ENCODE measurements around the gene ESRRA.

The ESRRA gene

GRCh38 chr11:64294774-64295173 lies 10.6 kb upstream of the ESRRA start:
- H3K27me3 ChIP-seq (replicated peaks in 2 of 5; ENCODE audit: control insufficient read depth in 4 of 5, insufficient read depth in 5 of 5, low read length in 4 of 5) = peaks cover 14 to 99% (median 61%) of the 10 kb centered on the region in 5 experiments
- no peak overlapping the region for H3K4me3 ChIP-seq (ENCODE audit: control insufficient read depth in 1 of 7, extremely low read depth in 1 of 7, insufficient read depth in 4 of 7, low read depth in 2 of 7, low read length in 6 of 7)
- no peak for DNase-seq
- ChIA-PET CTCF (interaction anchor here (0.7 to 2.4 kb wide), 6 partner anchors 31 to 1735 kb away, joined by 3 to 6 read pairs (median 3); no protein-coding TSS in a partner anchor), POLR2A (interaction anchor here (0.7 kb wide), 1 partner anchor 90 kb away, joined by 4 read pairs; no protein-coding TSS in a partner anchor)
- no peaks in the 10 kb centered on the region for H3K36me3 ChIP-seq (ENCODE audit: control insufficient read depth in 4 of 4, insufficient read depth in 4 of 4, low read length in 3 of 4)
- H3K27ac ChIP-seq (ENCODE audit: insufficient read depth in 1 of 2, low read depth in 1 of 2, low read length in 2 of 2, poor library complexity in 1 of 2, severe bottlenecking in 2 of 2) = no peak overlapping the region
- 81% methylated on average over 3 of the region's 3 CpGs for WGBS (ENCODE audit: insufficient coverage)
- H3K9me3 ChIP-seq (ENCODE audit: control extremely low read depth in 1 of 5, control insufficient read depth in 4 of 5, insufficient read depth in 2 of 5, low read depth in 1 of 5, low read length in 4 of 5) = no peaks in the 10 kb centered on the region
- H3K4me1 ChIP-seq (ENCODE audit: control extremely low read depth in 1 of 4, control insufficient read depth in 4 of 4, insufficient read depth in 4 of 4, low read length in 3 of 4) = peaks cover 0 to 39% (median 28%) of the 10 kb centered on the region in 4 experiments

GRCh38 chr11:64295760-64296159 lies 9.6 kb upstream of the ESRRA start:
- POLR2A ChIA-PET = interaction anchor here (1.1 kb wide), 1 partner anchor 25 kb away, joined by 6 read pairs; no protein-coding TSS in a partner anchor
- CTCF ChIA-PET = interaction anchor here (0.7 to 2.4 kb wide), 6 partner anchors 32 to 1736 kb away, joined by 3 to 6 read pairs (median 3); no protein-coding TSS in a partner anchor

GRCh38 chr11:64296236-64296635 lies 9.1 kb upstream of the ESRRA start:
- POLR2A ChIA-PET = interaction anchor here (1.1 kb wide), 1 partner anchor 26 kb away, joined by 6 read pairs; no protein-coding TSS in a partner anchor
- Histone ChIP-seq H3K4me1 (ENCODE audit: control extremely low read depth in 1 of 4, control insufficient read depth in 4 of 4, insufficient read depth in 4 of 4, low read length in 3 of 4) (peaks cover 0 to 50% (median 40%) of the 10 kb centered on the region in 4 experiments), H3K27ac (ENCODE audit: insufficient read depth in 1 of 2, low read depth in 1 of 2, low read length in 2 of 2, poor library complexity in 1 of 2, severe bottlenecking in 2 of 2) (no peak overlapping the region), H3K9me3 (ENCODE audit: control extremely low read depth in 1 of 5, control insufficient read depth in 4 of 5, insufficient read depth in 2 of 5, low read depth in 1 of 5, low read length in 4 of 5) (no peaks in the 10 kb centered on the region), H3K36me3 (ENCODE audit: control insufficient read depth in 4 of 4, insufficient read depth in 4 of 4, low read length in 3 of 4) (no peaks in the 10 kb centered on the region), H3K27me3 (replicated peaks in 2 of 5; ENCODE audit: control insufficient read depth in 4 of 5, insufficient read depth in 5 of 5, low read length in 4 of 5) (peaks cover 14 to 95% (median 62%) of the 10 kb centered on the region in 5 experiments), H3K4me3 (ENCODE audit: control insufficient read depth in 1 of 7, extremely low read depth in 1 of 7, insufficient read depth in 4 of 7, low read depth in 2 of 7, low read length in 6 of 7) (no peak overlapping the region)
- WGBS (ENCODE audit: insufficient coverage) = 22% methylated on average over 1 of the region's 1 CpG
- no peak for DNase-seq
- CTCF ChIA-PET = interaction anchor here (1.1 to 2.9 kb wide), 4 partner anchors 12 to 90 kb away, joined by 3 to 10 read pairs (median 5); partner anchors contain the start of genes BAD, FERMT3, PRDX5 and TRMT112

More at GRCh38 chr11:64295760-64296159, 9.6 kb upstream of the ESRRA start:
- no peak overlapping the region for H3K27ac ChIP-seq (ENCODE audit: insufficient read depth in 1 of 2, low read depth in 1 of 2, low read length in 2 of 2, poor library complexity in 1 of 2, severe bottlenecking in 2 of 2)
- peaks cover 14 to 99% (median 64%) of the 10 kb centered on the region in 5 experiments for H3K27me3 ChIP-seq (replicated peaks in 2 of 5; ENCODE audit: control insufficient read depth in 4 of 5, insufficient read depth in 5 of 5, low read length in 4 of 5)
- 100% methylated on average over 2 of the region's 4 CpGs for WGBS (ENCODE audit: insufficient coverage)
- H3K36me3 ChIP-seq (ENCODE audit: control insufficient read depth in 4 of 4, insufficient read depth in 4 of 4, low read length in 3 of 4) = no peaks in the 10 kb centered on the region
- H3K4me1 ChIP-seq (ENCODE audit: control extremely low read depth in 1 of 4, control insufficient read depth in 4 of 4, insufficient read depth in 4 of 4, low read length in 3 of 4) = peaks cover 0 to 49% (median 38%) of the 10 kb centered on the region in 4 experiments
- no peaks in the 10 kb centered on the region for H3K9me3 ChIP-seq (ENCODE audit: control extremely low read depth in 1 of 5, control insufficient read depth in 4 of 5, insufficient read depth in 2 of 5, low read depth in 1 of 5, low read length in 4 of 5)
- DNase-seq = no peak
- H3K4me3 ChIP-seq (ENCODE audit: control insufficient read depth in 1 of 7, extremely low read depth in 1 of 7, insufficient read depth in 4 of 7, low read depth in 2 of 7, low read length in 6 of 7) = no peak overlapping the region

GRCh38 chr11:64296830-64297698 lies 8.3 kb upstream of the ESRRA start:
- DNase-seq = no peak
- H3K4me3 ChIP-seq (ENCODE audit: control insufficient read depth in 1 of 7, extremely low read depth in 1 of 7, insufficient read depth in 4 of 7, low read depth in 2 of 7, low read length in 6 of 7) = no peak overlapping the region
- POLR2A ChIA-PET = interaction anchor here (0.5 to 1.1 kb wide), 2 partner anchors 21 to 26 kb away, joined by 5 to 6 read pairs; no protein-coding TSS in a partner anchor
- CTCF ChIA-PET = interaction anchor here (0.8 to 2.9 kb wide), 7 partner anchors 13 to 91 kb away, joined by 3 to 10 read pairs (median 4); partner anchors contain the start of genes BAD, FERMT3, PRDX5 and TRMT112
- no peaks in the 10 kb centered on the region for H3K9me3 ChIP-seq (ENCODE audit: control extremely low read depth in 1 of 5, control insufficient read depth in 4 of 5, insufficient read depth in 2 of 5, low read depth in 1 of 5, low read length in 4 of 5)
- no peak overlapping the region for H3K27ac ChIP-seq (ENCODE audit: insufficient read depth in 1 of 2, low read depth in 1 of 2, low read length in 2 of 2, poor library complexity in 1 of 2, severe bottlenecking in 2 of 2)
- WGBS (ENCODE audit: insufficient coverage) = 5% methylated on average over 27 of the region's 34 CpGs
- peaks cover 0 to 41% (median 33%) of the 10 kb centered on the region in 4 experiments for H3K4me1 ChIP-seq (ENCODE audit: control extremely low read depth in 1 of 4, control insufficient read depth in 4 of 4, insufficient read depth in 4 of 4, low read length in 3 of 4)
- H3K27me3 ChIP-seq (replicated peaks in 2 of 5; ENCODE audit: control insufficient read depth in 4 of 5, insufficient read depth in 5 of 5, low read length in 4 of 5) = peaks cover 14 to 93% (median 65%) of the 10 kb centered on the region in 5 experiments
- no peaks in the 10 kb centered on the region for H3K36me3 ChIP-seq (ENCODE audit: control insufficient read depth in 4 of 4, insufficient read depth in 4 of 4, low read length in 3 of 4)

- no peaks in the 10 kb centered on the region for H3K9me3 ChIP-seq (ENCODE audit: control extremely low read depth in 1 of 5, control insufficient read depth in 4 of 5, insufficient read depth in 2 of 5, low read depth in 1 of 5, low read length in 4 of 5)
- DNase-seq = peak in 2 of 3 donors; percentile 41 to 43
- no peaks in the 10 kb centered on the region for H3K36me3 ChIP-seq (ENCODE audit: control insufficient read depth in 4 of 4, insufficient read depth in 4 of 4, low read length in 3 of 4)
- H3K4me3 ChIP-seq (ENCODE audit: control insufficient read depth in 1 of 7, extremely low read depth in 1 of 7, insufficient read depth in 4 of 7, low read depth in 2 of 7, low read length in 6 of 7) = no peak overlapping the region
- ChIA-PET POLR2A (no interaction called here), CTCF (interaction anchor here (1.1 to 2.9 kb wide), 5 partner anchors 13 to 92 kb away, joined by 3 to 10 read pairs (median 4); partner anchors contain the start of genes BAD and FERMT3)
- peaks cover 14 to 86% (median 62%) of the 10 kb centered on the region in 5 experiments for H3K27me3 ChIP-seq (replicated peaks in 2 of 5; ENCODE audit: control insufficient read depth in 4 of 5, insufficient read depth in 5 of 5, low read length in 4 of 5)
- WGBS (ENCODE audit: insufficient coverage) = 11% methylated on average over 17 of the region's 18 CpGs
- peaks cover 0 to 35% (median 28%) of the 10 kb centered on the region in 4 experiments for H3K4me1 ChIP-seq (ENCODE audit: control extremely low read depth in 1 of 4, control insufficient read depth in 4 of 4, insufficient read depth in 4 of 4, low read length in 3 of 4)
- H3K27ac ChIP-seq (ENCODE audit: insufficient read depth in 1 of 2, low read depth in 1 of 2, low read length in 2 of 2, poor library complexity in 1 of 2, severe bottlenecking in 2 of 2) = no peak overlapping the region
These were observed 7.5 kb upstream of the ESRRA start for GRCh38 chr11:64297699-64298358.

- WGBS (ENCODE audit: insufficient coverage) = under 1% methylated on average over 52 of the region's 60 CpGs
- Histone ChIP-seq H3K4me1 (ENCODE audit: control extremely low read depth in 1 of 4, control insufficient read depth in 4 of 4, insufficient read depth in 4 of 4, low read length in 3 of 4) (peaks cover 0 to 41% (median 33%) of the 10 kb centered on the region in 4 experiments), H3K4me3 (ENCODE audit: control insufficient read depth in 1 of 7, extremely low read depth in 1 of 7, insufficient read depth in 4 of 7, low read depth in 2 of 7, low read length in 6 of 7) (peak overlapping the region in 5 of 7 experiments; percentile 6 to 66 (median 40)), H3K27me3 (replicated peaks in 2 of 5; ENCODE audit: control insufficient read depth in 4 of 5, insufficient read depth in 5 of 5, low read length in 4 of 5) (peaks cover 14 to 73% (median 51%) of the 10 kb centered on the region in 5 experiments), H3K36me3 (ENCODE audit: control insufficient read depth in 4 of 4, insufficient read depth in 4 of 4, low read length in 3 of 4) (no peaks in the 10 kb centered on the region), H3K9me3 (ENCODE audit: control extremely low read depth in 1 of 5, control insufficient read depth in 4 of 5, insufficient read depth in 2 of 5, low read depth in 1 of 5, low read length in 4 of 5) (no peaks in the 10 kb centered on the region), H3K27ac (ENCODE audit: insufficient read depth in 1 of 2, low read depth in 1 of 2, low read length in 2 of 2, poor library complexity in 1 of 2, severe bottlenecking in 2 of 2) (no peak overlapping the region)
- CTCF ChIA-PET = interaction anchor here (0.7 to 2.9 kb wide), 5 partner anchors 10 to 93 kb away, joined by 3 to 10 read pairs (median 4); partner anchors contain the start of gene FERMT3
- DNase-seq = peak in 2 of 3 donors; percentile 33 to 57
- POLR2A ChIA-PET = no interaction called here
These were observed 6.1 kb upstream of the ESRRA start for GRCh38 chr11:64298966-64299846.
